ENCODE results near the gene TMEM190. TPM values are rescaled to one million over a fixed set of nuclear protein-coding genes. Genes with fewer than 3 reads are reported as not detected.

TMEM190 gene
- total RNA-seq, 1 experiment from 2014 or later = not detected

- intact Hi-C loops (cut with micrococcal nuclease; ENCODE audit: unreplicated experiment) = loop anchor here (10.0 kb wide), 1 partner anchor 80 kb away; no protein-coding TSS in a partner anchor
- peak within 1 kb of the TSS; percentile 88 for H3K27ac ChIP-seq (ENCODE audit: low read depth, low read length, poor library complexity, severe bottlenecking)
- ChIA-PET CTCF (interaction anchor here (1.0 kb wide), 1 partner anchor 120 kb away, joined by 3 read pairs; no protein-coding TSS in a partner anchor), POLR2A (ENCODE audit: low non-redundant PET) (no interaction called here)
- H3K36me3 ChIP-seq (ENCODE audit: insufficient read depth, low read length, poor library complexity, severe bottlenecking) = peaks cover 30% of the 10 kb centered on the region
- no peak for TF ChIP-seq CTCF (conservative IDR thresholded peaks at IDR 0.05; ENCODE audit: low read depth, low read length)
- TF ChIP-seq EZH2 (IDR thresholded peaks at IDR 0.05; ENCODE audit: borderline replicate concordance, low read depth, low read length, poor library complexity, severe bottlenecking) = no peak
- no peaks in the 10 kb centered on the region for H3K9me3 ChIP-seq (ENCODE audit: low read depth, low read length, poor library complexity, severe bottlenecking)
- no peaks in the 10 kb centered on the region for H3K27me3 ChIP-seq (replicated peaks; ENCODE audit: insufficient read depth, low read depth, low read length, poor library complexity)
- peak within 1 kb of the TSS; percentile 98 for H3K4me3 ChIP-seq (ENCODE audit: low read depth, low read length, poor library complexity, severe bottlenecking)
- H3K4me1 ChIP-seq (ENCODE audit: insufficient read depth, low read length, poor library complexity, severe bottlenecking) = peaks cover 23% of the 10 kb centered on the region
- no TSS peak for BruUV-seq (replicated peaks)
- DNase-seq (ENCODE audit: low spot score) = no peak
Observed at GRCh38 chr19:55384131-55384919, 7.7 kb downstream of the TMEM190 start, which contains the start of gene TMEM238. Gene TMEM238, minus strand, starts transcription at chr19:55384292. Its CDS starts 33 bp downstream, at chr19:55384259.

GRCh38 chr19:55384920-55385723 lies 8.5 kb downstream of the TMEM190 start:
- H3K36me3 ChIP-seq (ENCODE audit: insufficient read depth, low read length, poor library complexity, severe bottlenecking) = peaks cover 38% of the 10 kb centered on the region
- TF ChIP-seq CTCF (conservative IDR thresholded peaks at IDR 0.05; ENCODE audit: low read depth, low read length) = no peak
- DNase-seq (ENCODE audit: low spot score) = peak; percentile 98
- no peaks in the 10 kb centered on the region for H3K27me3 ChIP-seq (replicated peaks; ENCODE audit: insufficient read depth, low read depth, low read length, poor library complexity)
- ChIA-PET POLR2A (ENCODE audit: low non-redundant PET) (no interaction called here), CTCF (no interaction called here)
- peak overlapping the region; percentile 98 for H3K4me3 ChIP-seq (ENCODE audit: low read depth, low read length, poor library complexity, severe bottlenecking)
- BruUV-seq (replicated peaks) = TSS peak; percentile 67
- peaks cover 27% of the 10 kb centered on the region for H3K4me1 ChIP-seq (ENCODE audit: insufficient read depth, low read length, poor library complexity, severe bottlenecking)
- intact Hi-C loops (cut with micrococcal nuclease; ENCODE audit: unreplicated experiment) = loop anchor here (10.0 kb wide), 1 partner anchor 80 kb away; no protein-coding TSS in a partner anchor
- no peaks in the 10 kb centered on the region for H3K9me3 ChIP-seq (ENCODE audit: low read depth, low read length, poor library complexity, severe bottlenecking)
- peak overlapping the region; percentile 88 for H3K27ac ChIP-seq (ENCODE audit: low read depth, low read length, poor library complexity, severe bottlenecking)

DNA sequence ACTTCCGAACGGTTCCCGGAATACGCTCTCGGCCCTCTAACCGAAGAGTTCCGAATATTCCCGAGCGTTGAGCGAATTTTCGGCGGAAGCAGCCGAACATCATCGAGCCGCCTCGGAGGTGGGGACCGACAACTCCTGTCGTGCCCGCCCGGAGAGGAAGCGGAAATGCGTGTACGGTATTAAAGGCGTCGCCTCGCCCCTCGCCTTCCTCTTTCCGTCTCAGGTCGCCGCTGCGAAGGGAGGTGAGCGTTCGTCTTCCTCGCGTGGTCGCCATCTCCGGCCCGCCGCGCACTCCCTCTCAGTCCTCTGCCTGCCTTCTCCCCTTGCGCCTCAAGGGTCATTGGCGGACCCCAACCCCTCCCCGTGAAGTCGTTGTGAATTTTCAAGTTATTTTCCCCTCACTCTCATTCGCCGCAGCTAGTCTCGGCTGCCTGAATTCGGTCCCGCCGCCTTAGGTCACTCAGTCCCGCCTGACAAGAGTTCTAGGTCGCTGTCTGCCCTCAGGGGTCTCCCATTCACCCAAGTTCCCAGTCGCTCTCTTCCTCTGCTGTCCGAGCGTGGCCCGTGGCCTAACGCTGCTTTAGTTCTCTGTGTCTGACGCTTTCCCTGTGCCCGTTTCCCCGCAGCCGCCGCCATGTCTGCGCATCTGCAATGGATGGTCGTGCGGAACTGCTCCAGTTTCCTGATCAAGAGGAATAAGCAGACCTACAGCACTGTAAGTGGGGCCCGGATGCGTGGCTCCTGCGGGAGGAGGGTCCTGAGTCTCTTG lies 9.3 kb downstream of the TMEM190 start, which contains the start of gene RPL28:
TSS of gene RPL28 (plus strand) at position 209 of the 769 bp plus-strand sequence. CDS start at position 635, 426 bp downstream.
- CTCF ChIA-PET = no interaction called here
- Histone ChIP-seq H3K4me3 (ENCODE audit: low read depth, low read length, poor library complexity, severe bottlenecking) (peak within 1 kb of the TSS; percentile 98), H3K4me1 (ENCODE audit: insufficient read depth, low read length, poor library complexity, severe bottlenecking) (peaks cover 32% of the 10 kb centered on the region), H3K36me3 (ENCODE audit: insufficient read depth, low read length, poor library complexity, severe bottlenecking) (peaks cover 38% of the 10 kb centered on the region), H3K9me3 (ENCODE audit: low read depth, low read length, poor library complexity, severe bottlenecking) (no peaks in the 10 kb centered on the region), H3K27ac (ENCODE audit: low read depth, low read length, poor library complexity, severe bottlenecking) (peak within 1 kb of the TSS; percentile 88), H3K27me3 (replicated peaks; ENCODE audit: insufficient read depth, low read depth, low read length, poor library complexity) (no peaks in the 10 kb centered on the region)
- TF ChIP-seq CTCF (conservative IDR thresholded peaks at IDR 0.05; ENCODE audit: low read depth, low read length) (no peak), EZH2 (IDR thresholded peaks at IDR 0.05; ENCODE audit: borderline replicate concordance, low read depth, low read length, poor library complexity, severe bottlenecking) (no peak)
- DNase-seq (ENCODE audit: low spot score) = peak; percentile 99
- POLR2A ChIA-PET (ENCODE audit: low non-redundant PET) = no interaction called here
- no TSS peak for BruUV-seq (replicated peaks)
- intact Hi-C loops (cut with micrococcal nuclease; ENCODE audit: unreplicated experiment) = loop anchor here (10.0 kb wide), 1 partner anchor 81 kb away; no protein-coding TSS in a partner anchor

All from A673 (cell line).